Omental fat pad (tissue), 4 donors: Measurements from ENCODE around the gene ZNF536. TPM values are rescaled to one million over a fixed set of nuclear protein-coding genes. Genes with fewer than 3 reads are reported as not detected.

ENCODE experiments used
- ATAC-seq: fragments of 150-250 bp; one replicate; pipeline ENCODE4 v1.9.1; 2016; ENCODE audit warnings: mild to moderate bottlenecking, moderate library complexity; ENCODE audit not compliant: low FRiP score
- DNase-seq: peaks from one replicate; pipeline ENCODE4 v3.0.0-alpha.2; 2019; ENCODE audit warnings: low spot score
- CTCF ChIP-seq, 3 donors: fragments of 450-650 bp; IDR thresholded peaks; one replicate each; pipeline ENCODE4 v1.5.1; 2016 to 2017; ENCODE audit warnings: antibody characterized with exemption in 3 of 3, mild to moderate bottlenecking in 3 of 3, moderate library complexity in 2 of 3
- total RNA-seq, 4 donors: library from RNA; depleted of rRNA; stranded (reverse); fragments of >200 nt; gene quantifications; one replicate each; pipeline ENCODE4 v1.1.0, GENCODE V29; 2016

The ZNF536 gene
- total RNA-seq, 4 donors from 2014 or later = 0.09 to 1.1 TPM; not detected in 2

GRCh38 chr19:30434797-30435594 lies 62.8 kb downstream of the ZNF536 start:
- DNase-seq (no peak), ATAC-seq (no peak)
- no peak for TF ChIP-seq CTCF (IDR thresholded peaks at IDR 0.05)

- DNase-seq (no peak), ATAC-seq (no peak)
- TF ChIP-seq CTCF (IDR thresholded peaks at IDR 0.05) = no peak
These were observed 65.7 kb downstream of the ZNF536 start for GRCh38 chr19:30437869-30438268.

GRCh38 chr19:30439310-30439709 lies 67.1 kb downstream of the ZNF536 start:
- no peak for ATAC-seq
- DNase-seq = no peak
- TF ChIP-seq CTCF (IDR thresholded peaks at IDR 0.05) = no peak

- no peak for TF ChIP-seq CTCF (IDR thresholded peaks at IDR 0.05)
- DNase-seq = no peak
- ATAC-seq = no peak
These were observed 68.8 kb downstream of the ZNF536 start for GRCh38 chr19:30441011-30441410.

- TF ChIP-seq CTCF (IDR thresholded peaks at IDR 0.05) = no peak
- no peak for ATAC-seq
These were observed 70.5 kb downstream of the ZNF536 start for GRCh38 chr19:30442674-30443073.

GRCh38 chr19:30443531-30444252 lies 71.5 kb downstream of the ZNF536 start:
- no peak for DNase-seq
- no peak for TF ChIP-seq CTCF (IDR thresholded peaks at IDR 0.05)

More at GRCh38 chr19:30442674-30443073, 70.5 kb downstream of the ZNF536 start:
- DNase-seq = no peak

More at GRCh38 chr19:30443531-30444252, 71.5 kb downstream of the ZNF536 start:
- ATAC-seq = no peak
